KMS-11 (cell line): ENCODE data around the gene STX3.

ENCODE experiments used
- H2AFZ ChIP-seq: fragments of 200-600 bp; sonication (generic); 2 replicates; pipeline ENCODE4 v1.6.1; 2016; ENCODE audit warnings: antibody characterized with exemption, mixed run types, low read depth
- H3K27ac ChIP-seq: fragments of 200-600 bp; sonication (generic); 2 replicates; pipeline ENCODE4 v1.6.1; 2016; ENCODE audit warnings: mild to moderate bottlenecking, mixed run types
- H3K27me3 ChIP-seq: fragments of 200-600 bp; sonication (generic); 2 replicates; pipeline ENCODE4 v1.6.1; 2017; ENCODE audit warnings: mild to moderate bottlenecking, low read depth, mixed run types, moderate library complexity; ENCODE audit not compliant: insufficient read depth
- H3K36me3 ChIP-seq: fragments of 200-600 bp; sonication (generic); 2 replicates; pipeline ENCODE4 v1.6.1; 2017; ENCODE audit warnings: mild to moderate bottlenecking, mixed run types; ENCODE audit not compliant: insufficient read depth
- H3K4me1 ChIP-seq: fragments of 200-600 bp; sonication (generic); 2 replicates; pipeline ENCODE4 v1.6.1; 2016; ENCODE audit warnings: mild to moderate bottlenecking, low read depth, mixed run types; ENCODE audit not compliant: poor library complexity, severe bottlenecking
- H3K4me2 ChIP-seq: fragments of 200-600 bp; sonication (generic); 2 replicates; pipeline ENCODE4 v1.7.0; 2016; ENCODE audit warnings: mild to moderate bottlenecking, mixed run types
- H3K4me3 ChIP-seq: fragments of 200-600 bp; sonication (generic); IDR thresholded peaks from 2 replicates; pipeline ENCODE4 v1.6.1; 2017; ENCODE audit warnings: low read depth, low read length, mixed read lengths; ENCODE audit not compliant: insufficient read depth
- H3K79me2 ChIP-seq: fragments of 200-600 bp; sonication (generic); 2 replicates; pipeline ENCODE4 v1.6.1; 2016; ENCODE audit warnings: low read depth, mixed run types; ENCODE audit not compliant: insufficient read depth
- H3K9ac ChIP-seq: fragments of 200-600 bp; sonication (generic); 2 replicates; pipeline ENCODE4 v1.6.1; 2016; ENCODE audit warnings: mild to moderate bottlenecking, mixed run types
- H4K20me1 ChIP-seq: fragments of 200-600 bp; sonication (generic); 2 replicates; pipeline ENCODE4 v1.6.1; 2016; ENCODE audit warnings: mild to moderate bottlenecking, mixed run types; ENCODE audit not compliant: insufficient read depth
- CTCF ChIP-seq: fragments of 200-600 bp; sonication (generic); conservative IDR thresholded peaks from 2 replicates; pipeline ENCODE4 v1.6.1; 2017; ENCODE audit warnings: low read depth, mild to moderate bottlenecking, antibody characterized with exemption, low read length, moderate library complexity, mixed read lengths

STX3 gene

GRCh38 chr11:59754859-59755700 lies at the start of gene STX3:
Gene STX3, plus strand, starts transcription at chr11:59755376. Its CDS starts 230 bp downstream, at chr11:59755606.
- Histone ChIP-seq H3K27me3 (no peaks in the 10 kb centered on the region), H3K9ac (peak within 1 kb of the TSS; percentile 57; the same call in 1 of the 2 replicates), H3K27ac (no peak within 1 kb of the TSS), H4K20me1 (no peaks in the 10 kb centered on the region), H3K4me3 (no peak within 1 kb of the TSS), H3K79me2 (no peaks in the 10 kb centered on the region), H3K36me3 (no peaks in the 10 kb centered on the region), H2AFZ (peak within 1 kb of the TSS; percentile 100), H3K4me1 (peaks cover 9% of the 10 kb centered on the region), H3K4me2 (peak within 1 kb of the TSS; percentile 97)
- TF ChIP-seq CTCF, result no peak

GRCh38 chr11:59706518-59707285 lies 48.5 kb upstream of the STX3 start:
- H2AFZ ChIP-seq, result no peak overlapping the region
- TF ChIP-seq CTCF, result no peak
- H3K4me2 ChIP-seq, result no peak overlapping the region
- H3K4me1 ChIP-seq, result no peaks in the 10 kb centered on the region
- no peaks in the 10 kb centered on the region for H4K20me1 ChIP-seq
- no peak overlapping the region for H3K4me3 ChIP-seq
- no peak overlapping the region for H3K9ac ChIP-seq
- H3K27ac ChIP-seq, result no peak overlapping the region
- H3K36me3 ChIP-seq, result no peaks in the 10 kb centered on the region
- no peaks in the 10 kb centered on the region for H3K79me2 ChIP-seq
- no peaks in the 10 kb centered on the region for H3K27me3 ChIP-seq

- no peaks in the 10 kb centered on the region for H4K20me1 ChIP-seq
- no peak overlapping the region for H3K4me2 ChIP-seq
- no peaks in the 10 kb centered on the region for H3K27me3 ChIP-seq
- no peaks in the 10 kb centered on the region for H3K4me1 ChIP-seq
- no peaks in the 10 kb centered on the region for H3K36me3 ChIP-seq
- H3K9ac ChIP-seq, result no peak overlapping the region
- no peak overlapping the region for H2AFZ ChIP-seq
- H3K4me3 ChIP-seq, result no peak overlapping the region
- H3K79me2 ChIP-seq, result no peaks in the 10 kb centered on the region
- no peak overlapping the region for H3K27ac ChIP-seq
- TF ChIP-seq CTCF, result no peak
Observed at GRCh38 chr11:59707371-59707770, 47.8 kb upstream of the STX3 start.

- no peak for TF ChIP-seq CTCF
- H3K27ac ChIP-seq, result no peak overlapping the region
Observed at GRCh38 chr11:59708537-59708936, 46.6 kb upstream of the STX3 start.

More at GRCh38 chr11:59708537-59708936, 46.6 kb upstream of the STX3 start:
- Histone ChIP-seq H2AFZ (no peak overlapping the region), H3K79me2 (no peaks in the 10 kb centered on the region), H3K4me1 (no peaks in the 10 kb centered on the region), H3K9ac (no peak overlapping the region), H4K20me1 (no peaks in the 10 kb centered on the region), H3K36me3 (no peaks in the 10 kb centered on the region), H3K4me2 (no peak overlapping the region), H3K4me3 (no peak overlapping the region), H3K27me3 (no peaks in the 10 kb centered on the region)
